Stomach (tissue), 9 donors: ENCODE measurements around the gene LSAMP. TPM values are rescaled to one million over a fixed set of nuclear protein-coding genes. Genes with fewer than 3 reads are reported as not detected.

Experiments used
- DNase-seq, 2 donors: peaks; one replicate each; pipeline versions ENCODE4 v3.0.0 to v3.0.0-alpha.2; 2013 to 2019
- H3K27ac ChIP-seq, 5 donors: fragments of 200-600 bp in 4 of 5; sonication (generic) in 4 of 5; one replicate each; pipeline ENCODE4 v1.5.1; 2013 to 2019; ENCODE audit warnings: mild to moderate bottlenecking in 1 of 5, moderate library complexity in 1 of 5
- H3K27me3 ChIP-seq, 3 donors: fragments of 200-600 bp; sonication (generic); one replicate each; pipeline ENCODE4 v1.5.1; 2017 to 2019; ENCODE audit warnings: mixed run types in 1 of 3
- H3K36me3 ChIP-seq, 4 donors: fragments of 200-600 bp; sonication (generic); 1 replicate in 3 of 4; 2 replicates in 1 of 4; pipeline ENCODE4 v1.5.1; 2016 to 2019
- H3K4me1 ChIP-seq, 4 donors: fragments of 200-600 bp; sonication (generic); one replicate each; pipeline ENCODE4 v1.5.1; 2016 to 2019
- H3K4me3 ChIP-seq, 4 donors: fragments of 200-600 bp; sonication (generic) in 3 of 4; one replicate each; pipeline ENCODE4 v1.5.1; 2016 to 2019; ENCODE audit warnings: mild to moderate bottlenecking in 1 of 4
- H3K9me3 ChIP-seq, 4 donors: fragments of 200-600 bp; sonication (generic); one replicate each; pipeline ENCODE4 v1.5.1; 2016 to 2019
- EP300 ChIP-seq: sonication (generic); formaldehyde crosslinking; IDR thresholded peaks from one replicate; pipeline ENCODE4 v1.6.1; 2017; ENCODE audit warnings: antibody characterized with exemption
- POLR2A ChIP-seq, 4 donors: fragments of 450-650 bp; IDR thresholded peaks; one replicate each; pipeline ENCODE4 v1.6.1; 2016; ENCODE audit warnings: antibody characterized with exemption in 4 of 4, control low read depth in 2 of 4, mild to moderate bottlenecking in 1 of 4, moderate library complexity in 1 of 4
- POLR2AphosphoS5 ChIP-seq, 3 donors: sonication (generic); formaldehyde crosslinking; IDR thresholded peaks; one replicate each; pipeline ENCODE4 v1.6.1; 2016; ENCODE audit warnings: antibody characterized with exemption in 3 of 3
- WGBS, 5 donors: extraction: QIAGEN DNeasy Blood & Tissue Kit in 3 of 5; methylation state at CpG; one replicate each; pipeline versions ENCODE4 v1.1.5 to v1.1.7; 2013 to 2018; 5-methylcytosine and 5-hydroxymethylcytosine counted together
- intact Hi-C: fragments of 100-400 bp; cut with DNase I; formaldehyde crosslinking; loops from one replicate; pipeline ENCODE4 v1.15.1; 2023; ENCODE audit warnings: low total_unique reads
- polyA plus RNA-seq, 3 donors: library from polyadenylated mRNA; stranded (reverse); fragments of 200-250 nt; gene quantifications; one replicate each; pipeline ENCODE4 v1.2.3, GENCODE V29; 2013
- total RNA-seq, 5 donors: library from RNA; depleted of rRNA; stranded (reverse); fragments of >200 nt; gene quantifications; one replicate each; pipeline versions ENCODE4 v1.1.0 to v1.2.3, GENCODE V29; 2014 to 2016
- TF ChIP-seq, protein P1 (sequence below), 7 experiments: fragments of 450-650 bp in 4 of 7; fragments of 200-600 bp in 3 of 7; sonication (generic) in 3 of 7; IDR thresholded peaks; one replicate each; pipeline ENCODE4 v1.5.1; 2016 to 2019; ENCODE audit warnings: antibody characterized with exemption in 7 of 7, control low read depth in 2 of 7, mild to moderate bottlenecking in 1 of 7
- donor health status: healthy with polysubstance abuse.
- donor health status: Bipolar disorder and iron deficiency.
- donor health status: healthy.

Gene LSAMP
- total and polyA plus RNA-seq, 8 donors, result 1.1 to 20.7 (median 1.7) TPM

DNA sequence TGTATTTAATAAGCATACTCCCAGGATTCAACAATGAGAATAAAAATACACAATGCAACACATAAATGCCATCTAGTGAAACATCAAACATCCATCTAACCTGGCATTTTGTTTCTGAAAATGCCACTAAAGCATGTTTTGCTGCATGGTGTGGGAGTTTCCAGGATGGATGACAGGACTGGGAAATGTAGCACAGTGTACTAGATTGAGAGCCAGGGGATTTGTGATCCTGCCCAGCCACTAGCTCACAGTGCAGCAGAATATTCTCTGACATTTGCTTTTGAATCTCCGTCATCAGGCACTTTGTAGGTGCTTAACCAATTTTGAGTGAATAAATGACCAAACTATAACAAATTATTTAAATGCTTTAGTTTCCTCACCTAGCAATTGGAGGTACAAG lies 417.1 kb downstream of the LSAMP start:
- intact Hi-C loops, result no loop called here
- Histone ChIP-seq H3K9me3 (no peaks in the 10 kb centered on the region), H3K27ac (no peak overlapping the region), H3K4me1 (no peaks in the 10 kb centered on the region), H3K27me3 (no peaks in the 10 kb centered on the region), H3K36me3 (no peaks in the 10 kb centered on the region), H3K4me3 (no peak overlapping the region)
- DNase-seq, result no peak
- 70 to 95% (median 93%) methylated on average over 1 of the region's 1 CpG for WGBS, 5 donors
- TF ChIP-seq POLR2AphosphoS5 (IDR thresholded peaks at IDR 0.05) (no peak), POLR2A (IDR thresholded peaks at IDR 0.05) (no peak), EP300 (no peak)
- TF ChIP-seq, protein P1, sequence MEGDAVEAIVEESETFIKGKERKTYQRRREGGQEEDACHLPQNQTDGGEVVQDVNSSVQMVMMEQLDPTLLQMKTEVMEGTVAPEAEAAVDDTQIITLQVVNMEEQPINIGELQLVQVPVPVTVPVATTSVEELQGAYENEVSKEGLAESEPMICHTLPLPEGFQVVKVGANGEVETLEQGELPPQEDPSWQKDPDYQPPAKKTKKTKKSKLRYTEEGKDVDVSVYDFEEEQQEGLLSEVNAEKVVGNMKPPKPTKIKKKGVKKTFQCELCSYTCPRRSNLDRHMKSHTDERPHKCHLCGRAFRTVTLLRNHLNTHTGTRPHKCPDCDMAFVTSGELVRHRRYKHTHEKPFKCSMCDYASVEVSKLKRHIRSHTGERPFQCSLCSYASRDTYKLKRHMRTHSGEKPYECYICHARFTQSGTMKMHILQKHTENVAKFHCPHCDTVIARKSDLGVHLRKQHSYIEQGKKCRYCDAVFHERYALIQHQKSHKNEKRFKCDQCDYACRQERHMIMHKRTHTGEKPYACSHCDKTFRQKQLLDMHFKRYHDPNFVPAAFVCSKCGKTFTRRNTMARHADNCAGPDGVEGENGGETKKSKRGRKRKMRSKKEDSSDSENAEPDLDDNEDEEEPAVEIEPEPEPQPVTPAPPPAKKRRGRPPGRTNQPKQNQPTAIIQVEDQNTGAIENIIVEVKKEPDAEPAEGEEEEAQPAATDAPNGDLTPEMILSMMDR (IDR thresholded peaks at IDR 0.05), result no peak

DNA sequence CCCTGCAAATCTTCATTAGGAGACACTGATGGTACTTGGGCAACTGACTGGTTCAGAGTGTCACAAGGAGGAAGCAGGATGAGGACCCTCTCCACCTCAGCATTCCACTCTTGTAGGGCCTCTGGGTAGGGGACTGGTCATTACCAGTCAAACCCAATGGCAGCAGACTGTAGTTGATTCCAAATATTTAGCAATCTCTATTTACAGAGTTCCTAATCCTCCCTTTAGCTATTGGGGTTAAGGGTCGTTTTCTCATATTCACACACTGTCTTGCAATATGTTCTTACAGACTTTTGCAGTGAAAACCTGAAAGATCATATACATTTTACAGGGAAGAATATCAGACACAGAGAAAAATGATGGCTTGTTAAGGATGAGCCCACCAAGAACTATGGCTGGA lies 424.3 kb downstream of the LSAMP start:
- H3K27me3 ChIP-seq, result no peaks in the 10 kb centered on the region
- intact Hi-C loops, result no loop called here
- H3K9me3 ChIP-seq, result no peaks in the 10 kb centered on the region
- TF ChIP-seq, protein P1 (IDR thresholded peaks at IDR 0.05), result no peak
- TF ChIP-seq EP300 (no peak), POLR2A (IDR thresholded peaks at IDR 0.05) (no peak), POLR2AphosphoS5 (IDR thresholded peaks at IDR 0.05) (no peak)
- no peak for DNase-seq
- no peaks in the 10 kb centered on the region for H3K4me1 ChIP-seq
- H3K27ac ChIP-seq, result no peak overlapping the region
- no peak overlapping the region for H3K4me3 ChIP-seq
- WGBS, 5 donors, result 49 to 79% (median 59%) methylated on average over 1 of the region's 1 CpG
- H3K36me3 ChIP-seq, result no peaks in the 10 kb centered on the region

GRCh38 chr3:116020495-116020894 lies 424.8 kb downstream of the LSAMP start:
- 49 to 67% (median 54%) methylated on average over 4 of the region's 4 CpGs for WGBS, 5 donors
- no peak for DNase-seq
- intact Hi-C loops, result no loop called here
- no peaks in the 10 kb centered on the region for H3K36me3 ChIP-seq
- H3K9me3 ChIP-seq, result no peaks in the 10 kb centered on the region
- H3K4me1 ChIP-seq, result no peaks in the 10 kb centered on the region
- H3K4me3 ChIP-seq, result no peak overlapping the region
- TF ChIP-seq, protein P1 (IDR thresholded peaks at IDR 0.05), result no peak
- no peak for TF ChIP-seq POLR2A (IDR thresholded peaks at IDR 0.05)
- no peak for TF ChIP-seq POLR2AphosphoS5 (IDR thresholded peaks at IDR 0.05)
- H3K27me3 ChIP-seq, result no peaks in the 10 kb centered on the region
- H3K27ac ChIP-seq, result no peak overlapping the region

- Histone ChIP-seq H3K4me3 (no peak overlapping the region), H3K9me3 (no peaks in the 10 kb centered on the region), H3K27ac (no peak overlapping the region), H3K36me3 (no peaks in the 10 kb centered on the region), H3K4me1 (no peaks in the 10 kb centered on the region), H3K27me3 (no peaks in the 10 kb centered on the region)
- no peak for TF ChIP-seq EP300
- no peak for TF ChIP-seq POLR2AphosphoS5 (IDR thresholded peaks at IDR 0.05)
- no peak for TF ChIP-seq POLR2A (IDR thresholded peaks at IDR 0.05)
- TF ChIP-seq, protein P1 (IDR thresholded peaks at IDR 0.05), result no peak
- WGBS, 5 donors, result 69 to 77% (median 76%) methylated on average over 4 of the region's 4 CpGs
- DNase-seq, result no peak
- intact Hi-C loops, result no loop called here
Observed at GRCh38 chr3:116019254-116019763, 426.0 kb downstream of the LSAMP start.
